HL-60/S4 treated with retinoic acid at 250 ng/mL for 4 days and 3 days (cell line): ENCODE results near the gene HEATR5B.
"Not testable (repeated sequence)": the region's sequence is repeated elsewhere in the genome, so short reads cannot be mapped to it uniquely, and the experiment has no call there.

Experiments used
- in situ Hi-C: fragments of 300-500 bp; cut with MboI; formaldehyde crosslinking; loops from 2 replicates; pipeline ENCODE4 v1.7.0; 2022; ENCODE audit warnings: low sequenced_read_pairs

The HEATR5B gene

DNA sequence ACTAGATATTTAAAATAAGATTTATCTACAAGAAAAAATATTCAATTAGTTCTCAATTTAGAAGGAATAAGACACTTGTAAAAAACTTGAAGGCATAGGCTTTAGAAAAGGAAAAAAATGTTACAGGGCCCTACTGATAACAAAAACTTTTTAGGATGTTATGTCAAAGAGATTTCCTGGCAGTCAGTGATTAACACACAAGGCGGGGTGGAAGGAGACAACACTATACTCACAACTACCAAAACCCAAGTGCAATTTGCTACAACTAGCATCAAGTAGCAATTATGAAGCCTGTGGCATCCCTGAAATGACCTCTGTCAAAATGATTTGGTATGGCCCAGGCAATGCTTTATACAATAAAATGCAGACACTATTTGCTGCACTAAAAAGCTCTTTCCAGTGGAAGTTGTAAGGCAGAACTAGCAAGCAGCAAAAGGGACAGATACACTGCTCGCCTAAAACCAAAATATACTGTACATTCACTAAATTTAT is 133.1 kb downstream of the HEATR5B start:
- in situ Hi-C loops = no loop called here

DNA sequence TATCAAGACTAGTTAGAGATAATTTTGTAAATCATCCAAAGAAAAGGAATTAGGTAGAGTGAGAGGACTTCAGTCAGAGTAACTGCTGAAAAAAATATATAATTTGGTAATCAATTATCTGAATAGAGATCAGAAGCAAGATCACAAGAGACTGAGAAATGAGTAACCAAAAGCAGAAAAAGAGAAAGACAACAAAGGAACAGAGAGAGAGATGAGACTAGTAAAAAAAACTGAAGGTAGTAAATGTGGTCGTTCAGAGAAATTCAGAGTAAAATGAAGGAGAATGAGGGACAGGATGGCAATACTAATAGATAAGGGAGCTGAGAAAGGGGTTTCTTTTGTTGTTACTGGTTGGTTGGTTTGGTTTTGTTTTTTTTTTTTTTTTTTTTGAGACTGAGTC is 134.3 kb downstream of the HEATR5B start:
- in situ Hi-C loops = no loop called here

DNA sequence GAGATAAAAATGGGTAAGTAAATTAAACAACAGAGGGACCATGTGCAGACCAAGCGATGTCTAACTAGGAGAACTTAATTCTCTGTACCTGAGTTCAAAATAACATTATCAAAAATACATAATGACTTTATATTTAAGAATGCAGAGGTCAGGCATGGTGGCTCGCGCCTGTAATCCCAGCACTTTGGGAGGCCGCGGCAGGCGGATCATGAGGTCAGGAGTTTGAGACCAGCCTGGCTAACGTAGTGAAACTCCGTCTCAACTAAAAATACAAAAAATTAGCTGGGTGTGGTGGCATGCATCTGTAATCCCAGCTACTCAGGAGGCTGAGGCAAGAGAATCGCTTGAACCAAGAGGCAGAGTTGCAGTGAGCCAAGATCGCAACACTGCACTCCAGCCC is 138.9 kb downstream of the HEATR5B start:
- in situ Hi-C loops = not testable (repeated sequence)

DNA sequence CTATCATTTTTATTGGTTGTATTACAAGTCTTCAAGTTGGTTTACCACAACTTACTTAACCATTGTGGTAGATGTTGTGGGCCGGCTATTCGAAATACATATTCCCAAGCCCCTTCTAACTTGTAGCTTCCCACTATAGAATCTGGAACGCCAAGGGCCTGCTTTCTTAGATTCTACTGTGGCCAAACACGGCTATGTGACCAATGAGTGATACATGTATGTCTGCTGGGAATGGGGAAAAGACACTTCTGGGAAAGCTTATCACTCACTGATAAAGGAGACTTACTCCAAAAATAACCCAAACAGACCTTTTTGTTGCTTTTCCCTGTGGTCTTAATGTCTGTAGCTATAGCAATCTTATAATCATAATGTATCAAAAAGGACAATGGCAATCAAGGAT is 142.3 kb downstream of the HEATR5B start:
- in situ Hi-C loops = no loop called here

DNA sequence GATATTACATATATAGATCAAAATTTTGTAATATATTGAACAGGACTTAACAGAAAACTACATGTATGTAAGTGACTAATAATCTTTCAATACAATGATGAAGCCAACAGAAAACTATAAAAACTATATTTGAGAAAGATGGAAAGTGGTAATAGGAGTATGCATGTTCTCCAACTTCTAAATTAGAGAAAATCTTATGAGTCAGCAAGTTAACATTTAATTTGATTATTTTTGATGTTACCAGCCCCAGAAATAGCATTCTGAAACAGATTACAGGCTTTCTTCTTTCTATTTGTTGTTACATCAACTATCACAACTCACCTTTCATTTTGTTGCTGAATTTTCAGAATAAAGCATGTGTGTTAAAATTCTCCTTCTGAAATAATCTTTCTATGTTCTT is 147.6 kb downstream of the HEATR5B start:
- in situ Hi-C loops = not testable (repeated sequence)

DNA sequence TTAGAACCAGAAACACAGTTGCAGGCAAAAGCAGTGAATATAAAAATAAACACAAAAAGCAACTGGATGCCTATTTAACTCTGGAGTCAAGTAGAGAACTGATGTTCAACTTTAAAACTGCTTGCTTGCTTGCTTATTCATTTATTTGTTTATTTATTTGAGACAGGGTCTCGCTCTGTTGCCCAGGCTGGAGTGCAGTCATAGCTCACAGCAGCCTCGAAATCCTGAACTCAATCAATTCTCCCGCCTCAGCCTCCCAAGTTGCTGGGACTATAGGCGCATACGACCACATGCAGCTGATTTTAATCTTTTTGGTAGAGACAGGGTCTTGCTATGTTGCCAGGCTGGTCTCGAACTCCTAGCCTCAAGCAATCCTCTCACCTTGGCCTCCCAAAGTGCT is 152.5 kb downstream of the HEATR5B start:
- in situ Hi-C loops = not testable (repeated sequence)
